Limb (tissue), 2 donors: Measurements from ENCODE around the gene LENG8.
A peak's percentile ranks its signal among the peaks of the same experiment; 100 is the strongest.
"Not testable (repeated sequence)": the region's sequence is repeated elsewhere in the genome, so short reads cannot be mapped to it uniquely, and the experiment has no call there.

Source experiments
- DNase-seq, 2 donors: peaks; one replicate each; pipeline ENCODE4 v3.0.0-alpha.2; 2016; ENCODE audit errors: extremely low spot score in 2 of 2

Gene LENG8

DNA sequence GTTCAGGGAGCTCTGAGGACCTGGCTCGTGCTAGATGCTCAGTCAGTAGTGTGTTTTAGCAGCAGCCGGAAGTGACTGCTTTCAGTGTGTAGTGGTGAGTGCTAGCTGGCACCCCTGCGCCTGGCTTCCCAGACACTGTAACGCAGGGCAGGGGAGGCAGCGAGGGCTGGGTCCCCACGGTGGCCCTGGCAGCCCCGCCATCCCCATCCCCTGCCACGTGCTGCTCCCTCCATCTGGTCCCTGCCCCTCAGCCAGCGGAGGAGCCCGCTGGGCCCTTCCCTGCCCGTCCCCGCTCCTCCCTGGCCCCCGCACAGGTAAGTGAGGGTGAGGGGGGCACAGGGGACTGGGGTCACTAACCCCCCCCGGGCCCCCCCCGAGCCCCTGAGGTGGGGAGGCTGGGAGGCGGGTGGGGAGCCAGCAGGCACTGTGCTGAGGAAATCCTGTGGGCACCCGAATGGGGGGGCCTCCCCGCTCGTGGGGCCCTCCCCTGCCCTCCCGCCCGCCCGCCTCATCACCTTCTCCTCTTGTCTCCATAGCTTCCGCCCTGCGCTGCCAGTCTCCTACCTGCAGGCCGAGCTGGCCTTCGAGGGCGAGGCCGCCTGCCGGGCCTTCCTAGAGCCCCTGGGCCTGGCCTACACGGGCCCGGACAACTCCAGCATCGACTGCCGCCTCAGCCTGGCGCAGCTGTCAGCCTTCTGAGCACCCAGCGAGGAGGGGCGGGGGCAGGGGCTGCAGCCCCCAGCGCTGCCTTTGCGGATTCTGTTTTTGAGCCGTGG is 11.4 kb downstream of the LENG8 start:
- no peak for DNase-seq

DNA sequence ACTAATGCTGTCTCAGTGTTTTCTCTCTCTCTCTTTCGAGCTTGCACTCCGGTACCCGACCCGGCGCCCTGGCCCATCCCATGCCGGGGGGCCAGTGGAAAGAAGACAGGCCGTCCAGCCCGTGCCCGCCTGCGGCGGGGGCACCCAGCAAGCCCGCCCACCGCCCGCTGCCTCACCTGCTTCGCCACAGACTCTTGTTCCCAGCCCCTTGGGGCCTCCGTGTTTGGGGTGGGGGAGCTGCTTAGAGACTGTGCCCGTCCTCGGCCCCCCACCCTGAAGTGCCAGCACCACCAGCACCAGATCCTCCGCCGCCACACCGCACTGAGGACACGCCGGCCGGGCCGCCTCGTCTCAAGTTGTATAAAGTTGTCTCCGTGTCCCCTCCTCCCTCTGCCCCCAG is 12.2 kb downstream of the LENG8 start:
- no peak for DNase-seq

GRCh38 chr19:54461613-54462012 is 12.6 kb downstream of the LENG8 start:
- peak in 1 of 2 donors; percentile 48 for DNase-seq

- DNase-seq, result no peak
Observed at GRCh38 chr19:54462047-54462654, 13.2 kb downstream of the LENG8 start.

- DNase-seq, result peak in 1 of 2 donors; percentile 81
Observed at GRCh38 chr19:54462655-54463530, 13.9 kb downstream of the LENG8 start.

- DNase-seq, result peak; percentile 95
Observed at GRCh38 chr19:54463531-54464043, 14.6 kb downstream of the LENG8 start, which contains the start of gene LENG9. Gene LENG9 (minus strand): TSS chr19:54463778. CDS start chr19:54463526, 252 bp downstream.

GRCh38 chr19:54464044-54464629 is 15.1 kb downstream of the LENG8 start:
- peak in 1 of 2 donors; percentile 68 for DNase-seq

- DNase-seq, result peak; percentile 88 to 90
Observed at GRCh38 chr19:54464630-54465425, 15.8 kb downstream of the LENG8 start.

DNA sequence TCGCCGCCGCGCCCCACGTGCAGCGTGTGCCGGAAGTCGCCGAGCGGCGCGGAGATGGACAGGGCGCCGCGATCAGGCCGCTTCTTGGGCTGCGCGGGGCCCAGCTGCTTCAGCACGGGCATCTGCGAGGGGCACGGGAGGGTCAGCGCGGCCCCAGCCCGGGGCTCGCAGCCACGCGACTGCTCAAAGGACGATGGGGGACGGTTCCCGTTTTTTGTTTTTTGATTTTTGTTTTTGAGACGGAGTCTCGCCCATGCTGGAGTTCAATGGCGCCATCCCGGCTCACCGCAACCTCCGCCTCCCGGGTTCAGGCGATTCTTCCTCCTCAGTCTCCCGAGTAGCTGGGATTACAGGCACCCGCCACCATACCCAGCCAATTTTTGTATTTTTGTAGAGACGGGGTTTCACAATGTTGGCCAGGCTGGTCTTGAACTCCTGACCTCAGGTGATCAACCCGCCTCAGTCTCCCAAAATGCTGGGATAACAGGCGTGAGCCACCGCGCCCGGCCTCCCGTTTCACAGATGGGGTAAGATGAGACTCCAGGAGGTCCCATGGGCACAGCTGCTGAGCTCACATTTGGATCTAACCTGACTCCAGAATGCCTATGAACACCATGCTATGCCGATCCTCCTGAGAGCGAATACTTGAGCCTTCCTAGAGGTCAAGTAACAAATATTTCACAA is 16.6 kb downstream of the LENG8 start:
- DNase-seq, result peak in 1 of 2 donors; percentile 32

DNA sequence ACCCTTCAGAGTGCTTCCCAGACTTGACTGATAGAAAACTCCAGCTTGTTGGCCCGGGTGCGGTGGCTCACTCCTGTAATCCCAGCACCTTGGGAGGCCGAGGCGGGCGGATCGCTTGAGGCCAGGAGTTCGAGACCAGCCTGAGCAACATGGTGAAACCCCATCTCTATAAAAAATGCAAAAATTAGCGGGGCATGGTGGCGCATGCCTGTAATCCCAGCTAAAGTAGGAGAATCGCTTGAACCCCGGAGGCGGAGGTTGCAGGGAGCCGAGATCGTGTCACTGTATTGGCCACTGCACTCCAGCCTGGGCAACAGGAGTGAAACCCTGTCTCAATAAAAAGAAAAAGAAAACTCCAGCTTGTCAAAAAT is 17.1 kb downstream of the LENG8 start:
- DNase-seq, result not testable (repeated sequence)

GRCh38 chr19:54469496-54469934 is 20.5 kb downstream of the LENG8 start:
- DNase-seq, result peak in 1 of 2 donors; percentile 36

DNA sequence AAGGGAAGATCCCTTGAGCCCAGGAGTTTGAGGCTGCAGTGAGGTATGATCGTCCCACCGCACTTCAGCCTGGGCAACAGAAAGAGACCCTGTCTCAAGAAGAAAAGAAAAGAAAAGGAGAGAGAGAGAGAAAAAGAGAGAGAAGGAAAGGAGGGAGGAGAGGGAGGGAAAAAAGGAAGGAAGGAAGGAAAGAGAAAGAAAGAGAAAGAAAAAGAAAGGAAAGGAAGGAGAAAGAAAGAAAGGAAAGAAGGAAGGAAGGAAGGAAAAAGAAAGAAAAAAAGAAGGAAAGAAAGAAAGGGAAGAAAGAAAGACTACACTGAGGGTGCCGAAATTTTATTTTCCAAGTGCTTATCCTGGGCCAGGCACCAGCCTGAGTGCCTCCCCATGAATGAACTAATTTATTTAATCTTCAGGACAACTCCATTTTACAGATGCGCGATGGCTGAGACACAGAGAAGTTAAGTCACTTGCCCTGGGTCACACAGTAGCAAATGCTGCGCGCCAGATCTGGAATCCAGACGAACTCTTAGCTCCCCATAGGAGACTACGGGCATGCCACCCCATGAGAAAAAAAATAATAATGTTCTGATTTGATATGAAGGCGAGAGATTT is 21.4 kb downstream of the LENG8 start:
- no peak for DNase-seq

- peak in 1 of 2 donors; percentile 76 for DNase-seq
Observed at GRCh38 chr19:54470991-54471782, 22.2 kb downstream of the LENG8 start.

DNA sequence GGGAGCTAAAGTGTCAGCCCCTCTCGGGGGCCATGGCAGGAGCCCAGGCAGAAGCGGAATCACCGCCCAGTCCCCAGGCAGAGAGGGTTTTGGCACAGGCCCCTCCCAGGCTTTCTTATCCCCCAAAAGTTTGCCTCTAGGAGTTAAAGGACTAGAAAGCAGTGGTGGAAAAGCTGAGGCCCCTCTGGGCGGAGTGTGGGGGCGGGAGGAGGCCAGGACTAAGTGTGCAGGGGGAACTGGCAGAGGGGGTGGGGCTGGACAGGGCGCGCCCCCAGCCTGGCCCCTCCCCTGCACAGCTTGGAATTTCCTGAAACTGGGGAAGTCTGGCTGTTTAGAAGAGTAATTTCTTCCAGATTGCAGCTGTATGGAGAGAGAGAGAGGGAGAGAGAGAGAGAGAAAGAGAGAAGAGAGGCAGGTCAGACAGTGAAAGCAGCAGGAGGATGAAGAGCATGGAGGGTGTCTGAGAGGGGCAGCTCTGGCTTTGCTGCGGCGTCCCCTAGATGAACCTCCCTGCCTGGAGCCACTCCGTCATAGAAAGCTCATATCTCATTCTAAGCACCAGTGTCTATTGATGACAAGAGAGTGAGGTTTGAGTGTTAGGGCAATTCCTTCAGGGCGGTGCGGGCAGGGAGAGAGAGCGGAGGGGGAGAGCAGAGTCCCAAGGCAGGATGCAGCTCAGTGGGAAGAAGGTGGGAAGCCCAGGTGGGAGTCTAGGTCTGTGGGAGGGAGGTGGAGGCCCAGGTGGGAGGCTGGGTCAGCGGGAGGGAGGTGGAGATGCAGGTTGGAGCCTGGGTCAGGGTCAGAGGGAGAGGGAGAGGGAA is 24.3 kb downstream of the LENG8 start, which contains the start of gene CDC42EP5:
CDC42EP5 (minus strand) TSS at position 226 of the 821 bp plus-strand sequence. CDS start 7,749 bp downstream, outside the sequence.
- peak; percentile 93 to 94 for DNase-seq

DNA sequence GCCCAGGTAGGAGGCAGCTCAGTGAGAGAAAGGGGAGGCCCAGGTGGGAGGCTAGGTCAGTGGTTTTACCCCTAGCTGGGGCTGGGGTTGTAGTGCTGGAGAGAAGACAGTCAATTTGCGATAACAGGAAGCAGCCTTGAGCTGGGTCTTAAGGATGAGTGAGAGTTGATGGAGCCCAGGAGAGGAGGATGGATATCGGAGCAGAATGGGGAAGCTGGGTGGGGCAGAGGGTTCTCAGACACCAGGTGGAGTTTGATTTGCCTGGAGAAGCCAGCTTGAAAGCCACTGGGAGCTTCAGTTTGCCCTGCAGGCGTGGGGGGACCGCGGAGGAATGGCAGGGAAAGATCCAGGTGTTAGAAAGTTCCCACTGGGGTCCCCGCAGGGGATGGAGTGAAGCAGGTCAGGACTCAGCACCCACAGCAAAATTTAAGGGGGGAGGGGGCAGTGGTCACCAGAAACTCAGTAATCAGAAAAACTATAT is 24.9 kb downstream of the LENG8 start:
- peak in 1 of 2 donors; percentile 33 for DNase-seq

GRCh38 chr19:54475706-54476105 is 26.7 kb downstream of the LENG8 start:
- peak in 1 of 2 donors; percentile 32 for DNase-seq

- no peak for DNase-seq
Observed at GRCh38 chr19:54477650-54478049, 28.7 kb downstream of the LENG8 start.
